Measurements from ENCODE around the gene TRIM29. TPM values are rescaled to one million over a fixed set of nuclear protein-coding genes. Genes with fewer than 3 reads are reported as not detected.

The TRIM29 gene
- total and polyA plus RNA-seq, 2 of the 13 experiments (the other 11 are each of a cell fraction or from before 2014, with no cell fraction given) = 0.86 TPM

- TF ChIP-seq ZXDC (CRISPR knock-in tag; IDR thresholded peaks at IDR 0.05) = no peak
- no peak for TF ChIP-seq ZNF549 (CRISPR knock-in tag; IDR thresholded peaks at IDR 0.05)
- TF ChIP-seq FIP1L1 (IDR thresholded peaks at IDR 0.05; ENCODE audit: borderline replicate concordance, insufficient read depth, low read depth, low read length) = no peak
- TF ChIP-seq MZF1 (CRISPR knock-in tag; IDR thresholded peaks at IDR 0.05; ENCODE audit: borderline replicate concordance) = no peak
- TF ChIP-seq KLF12 (CRISPR knock-in tag; IDR thresholded peaks at IDR 0.05; ENCODE audit: borderline replicate concordance) = 0 out of 2 replicates have a peak, but pooled peaks have one; percentile 25
- TF ChIP-seq RARA (CRISPR knock-in tag; IDR thresholded peaks at IDR 0.05) = no peak
- TF ChIP-seq RBM22 (optimal IDR thresholded peaks at IDR 0.05; ENCODE audit: low read length) = no peak
- TF ChIP-seq CBX5 (CRISPR knock-in tag; IDR thresholded peaks at IDR 0.05; ENCODE audit: borderline replicate concordance) = no peak
- 0 out of 2 replicates have a peak, but pooled peaks have one; percentile 52 for TF ChIP-seq ZGPAT (CRISPR knock-in tag; IDR thresholded peaks at IDR 0.05)
- TF ChIP-seq ZNF709 (CRISPR knock-in tag; IDR thresholded peaks at IDR 0.05) = 0 out of 2 replicates have a peak, but pooled peaks have one; percentile 50
- TF ChIP-seq FOSL2 (CRISPR knock-in tag; IDR thresholded peaks at IDR 0.05) = no peak
- peak; percentile 65 for TF ChIP-seq YEATS4 (CRISPR knock-in tag; IDR thresholded peaks at IDR 0.05; ENCODE audit: borderline replicate concordance)
- no peak for TF ChIP-seq HMG20A (CRISPR knock-in tag; IDR thresholded peaks at IDR 0.05; ENCODE audit: borderline replicate concordance)
- no peak for TF ChIP-seq DMTF1 (CRISPR knock-in tag; IDR thresholded peaks at IDR 0.05)
- TF ChIP-seq SALL2 (CRISPR knock-in tag; IDR thresholded peaks at IDR 0.05) = peak; percentile 53; the same call in 1 of the 2 replicates
- peak; percentile 36; the same call in 1 of the 2 replicates for TF ChIP-seq SPEN (CRISPR knock-in tag; IDR thresholded peaks at IDR 0.05; ENCODE audit: low read depth)
- 0 out of 2 replicates have a peak, but pooled peaks have one; percentile 36 for TF ChIP-seq ZNF501 (CRISPR knock-in tag; IDR thresholded peaks at IDR 0.05)
- TF ChIP-seq SNAI1 (CRISPR knock-in tag; IDR thresholded peaks at IDR 0.05; ENCODE audit: borderline replicate concordance) = 0 out of 2 replicates have a peak, but pooled peaks have one; percentile 44
- TF ChIP-seq ZNF710 (CRISPR knock-in tag; IDR thresholded peaks at IDR 0.05; ENCODE audit: borderline replicate concordance) = no peak
These were observed 31.2 kb upstream of the TRIM29 start (continued) for GRCh38 chr11:120168960-120169681.

Measured in HepG2 (cell line).